H1 (cell line): ENCODE results near the gene SLC12A8. TPM values are rescaled to one million over a fixed set of nuclear protein-coding genes. Genes with fewer than 3 reads are reported as not detected.

Experiments used
- CTCF ChIA-PET: fragments of 300-600 bp; sonication (Branson Sonifier 250); formaldehyde crosslinking; loops from one replicate; lab custom pipeline; 2021; ENCODE audit not compliant: partially characterized antibody; lab: Charles Lee
- POLR2A ChIA-PET: fragments of 300-600 bp; sonication (Branson Sonifier 250); formaldehyde crosslinking; loops from one replicate; lab custom pipeline; 2021; ENCODE audit warnings: inconsistent platforms; ENCODE audit not compliant: partially characterized antibody; lab: Charles Lee
- DNase-seq, 2 experiments: peaks; one replicate each; pipeline versions ENCODE4 v3.0.0 to v3.0.0-alpha.2; 2010 to 2022; ENCODE audit warnings: low spot score in 2 of 2, low read depth in 1 of 2, mixed read lengths in 1 of 2
- FAIRE-seq: peaks from 2 replicates; lab custom pipeline; 2011; peaks lifted over from hg19 to GRCh38; lab: Jason Lieb, UNC
- H2AFZ ChIP-seq: 2 replicates; pipeline ENCODE4 v1.8.1; 2012; ENCODE audit warnings: low read length, inconsistent platforms
- H2AK5ac ChIP-seq: 2 replicates; pipeline ENCODE4 v1.6.1; 2013; ENCODE audit warnings: low read depth, low read length
- H2BK120ac ChIP-seq: replicated peaks from 2 replicates; pipeline ENCODE3; 2013; ENCODE audit warnings: low read depth, low read length, inconsistent platforms
- H2BK12ac ChIP-seq: 2 replicates; pipeline ENCODE4 v1.6.1; 2013; ENCODE audit warnings: low read depth, low read length
- H2BK15ac ChIP-seq: 2 replicates; pipeline ENCODE4 v1.6.1; 2013; ENCODE audit warnings: low read length
- H2BK20ac ChIP-seq: 2 replicates; pipeline ENCODE4 v1.6.1; 2013; ENCODE audit warnings: low read length
- H2BK5ac ChIP-seq: 2 replicates; pipeline ENCODE4 v1.6.1; 2013; ENCODE audit warnings: low read depth, low read length
- H3K14ac ChIP-seq: 2 replicates; pipeline ENCODE4 v1.6.1; 2013; ENCODE audit warnings: inconsistent platforms; ENCODE audit not compliant: insufficient read length
- H3K18ac ChIP-seq: 2 replicates; pipeline ENCODE4 v1.6.1; 2013; ENCODE audit warnings: low read length; ENCODE audit errors: extremely low read depth
- H3K23ac ChIP-seq: 2 replicates; pipeline ENCODE4 v1.6.1; 2013; ENCODE audit warnings: inconsistent platforms; ENCODE audit not compliant: insufficient read length
- H3K23me2 ChIP-seq: 2 replicates; pipeline ENCODE4 v1.6.1; 2013; ENCODE audit warnings: low read depth, low read length
- H3K27ac ChIP-seq: 2 replicates; pipeline ENCODE4 v1.6.1; 2011; ENCODE audit warnings: low read depth, low read length, inconsistent platforms
- H3K27me3 ChIP-seq, 4 experiments: replicated peaks in 1 of 4; 1 replicate in 1 of 4; 2 replicates in 3 of 4; pipeline versions ENCODE4 v1.6.1 to v1.8.1; 2011 to 2013; ENCODE audit warnings: low read length in 3 of 4, mild to moderate bottlenecking in 3 of 4, inconsistent platforms in 2 of 4, mixed read lengths in 2 of 4, moderate library complexity in 1 of 4; ENCODE audit not compliant: control insufficient read depth in 3 of 4, insufficient read depth in 3 of 4; ENCODE audit errors: extremely low read depth in 1 of 4
- H3K36me3 ChIP-seq, 4 experiments: 2 replicates each; pipeline versions ENCODE4 v1.6.1 to v1.8.1; 2011 to 2013; ENCODE audit warnings: mild to moderate bottlenecking in 4 of 4, low read length in 3 of 4, moderate library complexity in 2 of 4, control low read depth in 1 of 4, inconsistent platforms in 1 of 4; ENCODE audit not compliant: insufficient read depth in 4 of 4, control insufficient read depth in 2 of 4
- H3K4ac ChIP-seq: replicated peaks from 2 replicates; pipeline ENCODE3; 2013; ENCODE audit warnings: low read length, low read depth, mixed read lengths, inconsistent platforms; ENCODE audit not compliant: insufficient read length
- H3K4me1 ChIP-seq, 4 experiments: replicated peaks in 1 of 4; 1 replicate in 1 of 4; 2 replicates in 3 of 4; pipeline versions ENCODE4 v1.6.1 to v1.8.1; 2011 to 2013; ENCODE audit warnings: low read length in 3 of 4, inconsistent platforms in 2 of 4, mixed read lengths in 1 of 4; ENCODE audit not compliant: insufficient read depth in 4 of 4, control insufficient read depth in 3 of 4
- H3K4me2 ChIP-seq, 2 experiments: 2 replicates each; pipeline versions ENCODE4 v1.6.1 to v1.8.1; 2011 to 2013; ENCODE audit warnings: low read depth in 2 of 2, low read length in 2 of 2, control low read depth in 1 of 2, inconsistent platforms in 1 of 2, mild to moderate bottlenecking in 1 of 2; ENCODE audit not compliant: insufficient read depth in 1 of 2
- H3K4me3 ChIP-seq, 4 experiments: fragments of 200-600, 300-600 bp in 1 of 4; sonication (generic), shearing (Covaris generic), sonication (Bioruptor Twin) in 1 of 4; 2 replicates each; pipeline versions ENCODE4 v1.5.1 to v1.8.1; 2011 to 2016; ENCODE audit warnings: low read length in 4 of 4, low read depth in 3 of 4, control low read depth in 2 of 4, inconsistent platforms in 2 of 4, mild to moderate bottlenecking in 2 of 4, mixed read lengths in 1 of 4, moderate library complexity in 1 of 4; ENCODE audit not compliant: insufficient read depth in 2 of 4; ENCODE audit errors: extremely low read depth in 1 of 4
- H3K56ac ChIP-seq: replicated peaks from 2 replicates; pipeline ENCODE3; 2013; ENCODE audit warnings: low read depth, mild to moderate bottlenecking, mixed read lengths, low read length, inconsistent platforms; ENCODE audit not compliant: insufficient read length
- H3K79me1 ChIP-seq: 2 replicates; pipeline ENCODE4 v1.6.1; 2013; ENCODE audit warnings: low read depth, low read length, control low read depth
- H3K79me2 ChIP-seq, 2 experiments: 2 replicates each; pipeline versions ENCODE4 v1.6.1 to v1.8.1; 2012 to 2013; ENCODE audit warnings: low read length in 2 of 2, mild to moderate bottlenecking in 2 of 2, inconsistent platforms in 1 of 2; ENCODE audit not compliant: insufficient read depth in 2 of 2, control insufficient read depth in 1 of 2
- H3K9ac ChIP-seq, 4 experiments: replicated peaks in 1 of 4; 1 replicate in 1 of 4; 2 replicates in 3 of 4; pipeline versions ENCODE4 v1.6.1 to v1.8.1; 2011 to 2013; ENCODE audit warnings: low read depth in 3 of 4, low read length in 3 of 4, control low read depth in 2 of 4, mild to moderate bottlenecking in 2 of 4, moderate library complexity in 2 of 4, inconsistent platforms in 1 of 4; ENCODE audit errors: extremely low read depth in 1 of 4
- H3K9me3 ChIP-seq, 2 experiments: 2 replicates each; pipeline versions ENCODE4 v1.6.1 to v1.8.1; 2012 to 2013; ENCODE audit warnings: mild to moderate bottlenecking in 2 of 2, moderate library complexity in 2 of 2, control low read depth in 1 of 2, inconsistent platforms in 1 of 2, low read depth in 1 of 2, low read length in 1 of 2, mixed read lengths in 1 of 2; ENCODE audit not compliant: insufficient read depth in 2 of 2
- H4K20me1 ChIP-seq, 2 experiments: replicated peaks in 1 of 2; 2 replicates each; pipeline versions ENCODE3 to v1.8.1; 2011 to 2013; ENCODE audit warnings: inconsistent platforms in 2 of 2, low read length in 2 of 2, mild to moderate bottlenecking in 1 of 2; ENCODE audit not compliant: insufficient read depth in 2 of 2, control insufficient read depth in 1 of 2
- H4K5ac ChIP-seq: 2 replicates; pipeline ENCODE4 v1.6.1; 2013; ENCODE audit warnings: low read length, low read depth, mixed read lengths, inconsistent platforms; ENCODE audit not compliant: insufficient read length
- H4K8ac ChIP-seq: 2 replicates; pipeline ENCODE4 v1.8.0; 2013; ENCODE audit warnings: mild to moderate bottlenecking, moderate library complexity, low read length, inconsistent platforms; ENCODE audit not compliant: insufficient read depth; ENCODE audit errors: extremely low read depth
- H4K91ac ChIP-seq: replicated peaks from 2 replicates; pipeline ENCODE3; 2013; ENCODE audit warnings: low read length, mixed read lengths, inconsistent platforms; ENCODE audit not compliant: insufficient read length
- NRF1 ChIP-seq: IDR thresholded peaks from 2 replicates; pipeline ENCODE4 v1.6.1; 2011; ENCODE audit warnings: mild to moderate bottlenecking, low read depth, low read length, improper control_type of control experiment
- SIN3A ChIP-seq, 2 experiments: IDR thresholded peaks in 1 of 2; conservative IDR thresholded peaks in 1 of 2; 2 replicates each; pipeline ENCODE4 v1.6.1; 2011 to 2012; ENCODE audit warnings: low read length in 2 of 2, improper control_type of control experiment in 1 of 2, low read depth in 1 of 2, mild to moderate bottlenecking in 1 of 2
- WGBS, 2 experiments: shearing (Covaris generic) in 1 of 2; methylation state at CpG; one replicate each; pipeline versions ENCODE4 v1.1.6 to v1.1.7; 2013 to 2015; ENCODE audit warnings: low lambda C conversion rate in 2 of 2, mixed read lengths in 2 of 2, inconsistent platforms in 1 of 2, low coverage in 1 of 2, missing lambda C conversion rate in 1 of 2; ENCODE audit not compliant: insufficient replicate concordance in 2 of 2, insufficient coverage in 1 of 2, insufficient read length in 1 of 2; ENCODE audit errors: extremely low coverage in 1 of 2, missing lambda C conversion rate in 1 of 2; 5-methylcytosine and 5-hydroxymethylcytosine counted together
- polyA plus RNA-seq, 7 experiments: library from polyadenylated mRNA; depleted of rRNA in 3 of 7; stranded (reverse) in 5 of 7; unstranded in 2 of 7; fragments of >200 nt in 5 of 7; fragments of 200-250 nt in 2 of 7; gene quantifications; 1 replicate in 5 of 7; 2 replicates in 1 of 7; 4 replicates in 1 of 7; pipeline versions ENCODE4 v1.2.1 to v1.2.3, GENCODE V29; 2011 to 2013; ENCODE audit warnings: missing spikeins in 2 of 7, mixed read lengths in 2 of 7
- total RNA-seq: library from RNA; stranded (reverse); fragmentation: NEBNext Ultra II Directional; extraction: Animal tissue kit (Norgen Biotek cat#: 25700); gene quantifications from 2 replicates; pipeline ENCODE4 v1.2.1, GENCODE V29; 2021

The SLC12A8 gene
- total and polyA plus RNA-seq, 2 of the 8 experiments (the other 6 are each of a cell fraction or from before 2014, with no cell fraction given) = 13.7 to 14.4 TPM

- Histone ChIP-seq H3K9me3 (0 out of 4 replicates have a peak, but pooled peaks cover 0 to 7% of the 10 kb centered on the region in 2 experiments), H2BK12ac (no peak overlapping the region), H3K23ac (no peak overlapping the region), H3K36me3 (0 out of 8 replicates have a peak, but pooled peaks cover 0 to 2% (median 0%) of the 10 kb centered on the region in 4 experiments), H3K4me2 (no peak overlapping the region), H3K9ac (no peak overlapping the region), H3K56ac (no peak overlapping the region), H2BK120ac (no peak overlapping the region), H3K23me2 (no peaks in the 10 kb centered on the region), H2AFZ (no peak overlapping the region), H3K27me3 (no peaks in the 10 kb centered on the region), H2BK20ac (no peak overlapping the region), H2BK5ac (no peak overlapping the region), H4K5ac (no peak overlapping the region), H3K4me3 (no peak overlapping the region), H3K4me1 (peaks cover 0 to 3% (median 0%) of the 10 kb centered on the region in 4 experiments; a peak in 1 of 7 replicates), H3K14ac (no peak overlapping the region), H3K79me2 (no peaks in the 10 kb centered on the region), H3K4ac (no peak overlapping the region), H3K79me1 (no peaks in the 10 kb centered on the region), H4K91ac (no peak overlapping the region), H4K8ac (no peak overlapping the region), H2BK15ac (no peak overlapping the region), H4K20me1 (no peaks in the 10 kb centered on the region), H3K18ac (no peak overlapping the region), H3K27ac (no peak overlapping the region), H2AK5ac (no peak overlapping the region)
- TF ChIP-seq SIN3A (conservative IDR thresholded peaks at IDR 0.05 in 1 of 2, IDR thresholded peaks at IDR 0.05 in 1 of 2; ENCODE audit: low read depth in 1 of 2, low read length in 2 of 2) (no peak), NRF1 (no peak)
- FAIRE-seq = no peak
- DNase-seq = no peak
- ChIA-PET CTCF (interaction anchor here (1.2 kb wide), 1 partner anchor 12 kb away, joined by 5 read pairs; no protein-coding TSS in a partner anchor), POLR2A (no interaction called here)
- WGBS, 2 experiments = 88% methylated on average over 13 of the region's 13 CpGs; no CpG with 5 or more reads in 1 of the 2 experiments
These were observed 34.8 kb downstream of the SLC12A8 start for GRCh38 chr3:125177746-125178145.
